Heart right ventricle (tissue), 16 donors: Measurements from ENCODE around the gene RIMBP2. TPM values are rescaled to one million over a fixed set of nuclear protein-coding genes. Genes with fewer than 3 reads are reported as not detected.

Source experiments
- ATAC-seq, 8 donors: fragments of 200-7000 bp; cut with Tn5 transposase; one replicate each; pipeline ENCODE4 v1.9.1; 2020; ENCODE audit warnings: mild to moderate bottlenecking in 8 of 8, moderate library complexity in 8 of 8, moderate number of reproducible peaks in 1 of 8
- DNase-seq, 2 donors: peaks; one replicate each; pipeline ENCODE4 v3.0.0-alpha.2; 2020
- H3K27ac ChIP-seq, 10 donors: fragments of 200-600 bp; sonication (generic) in 2 of 10; one replicate each; pipeline versions ENCODE4 v1.5.0 to v1.8.0; 2020 to 2022; ENCODE audit warnings: mild to moderate bottlenecking in 3 of 10
- H3K27me3 ChIP-seq, 7 donors: fragments of 200-600 bp; one replicate each; pipeline ENCODE4 v1.8.0; 2021 to 2022; ENCODE audit warnings: mild to moderate bottlenecking in 2 of 7
- H3K36me3 ChIP-seq, 9 donors: fragments of 200-600 bp; sonication (generic) in 1 of 9; one replicate each; pipeline versions ENCODE4 v1.5.0 to v1.8.0; 2020 to 2022; ENCODE audit warnings: mild to moderate bottlenecking in 2 of 9
- H3K4me1 ChIP-seq, 9 donors: fragments of 200-600 bp; sonication (generic) in 1 of 9; one replicate each; pipeline versions ENCODE4 v1.5.0 to v1.8.0; 2020 to 2022; ENCODE audit warnings: mild to moderate bottlenecking in 4 of 9
- H3K4me3 ChIP-seq, 10 donors: fragments of 200-600 bp; sonication (generic) in 2 of 10; one replicate each; pipeline versions ENCODE4 v1.5.0 to v1.8.0; 2020 to 2022; ENCODE audit warnings: mild to moderate bottlenecking in 7 of 10, moderate library complexity in 2 of 10
- H3K9me3 ChIP-seq, 11 donors: fragments of 200-600 bp in 10 of 11; sonication (generic) in 2 of 11; one replicate each; pipeline versions ENCODE4 v1.5.0 to v1.8.0; 2013 to 2022; ENCODE audit warnings: mild to moderate bottlenecking in 2 of 11, control low read depth in 1 of 11, moderate library complexity in 1 of 11
- WGBS, 2 donors: extraction: QIAGEN DNeasy Blood & Tissue Kit; methylation state at CpG; one replicate each; pipeline ENCODE4 v1.1.7; 2013; ENCODE audit warnings: inconsistent platforms in 1 of 2; 5-methylcytosine and 5-hydroxymethylcytosine counted together
- intact Hi-C, 10 donors: fragments of 100-400 bp; cut with DNase I; formaldehyde crosslinking; loops; one replicate each; pipeline versions ENCODE4 v1.11.1 to v1.14.2; 2022
- polyA plus RNA-seq, 2 donors: library from polyadenylated mRNA; stranded (reverse); fragments of 200-250 nt; gene quantifications; one replicate each; pipeline ENCODE4 v1.2.3, GENCODE V29; 2013
- total RNA-seq, 10 donors: library from RNA; stranded (reverse); fragmentation: NEBNext Ultra II Directional in 3 of 10; extraction: Animal tissue kit (Norgen Biotek cat#: 25700) in 3 of 10; gene quantifications; one replicate each; pipeline versions ENCODE4 v1.2.1 to v1.2.4, GENCODE V29; 2021 to 2023
- TF ChIP-seq, protein P1 (sequence below), 9 donors: fragments of 200-600 bp; sonication (generic) in 2 of 9; IDR thresholded peaks; one replicate each; pipeline versions ENCODE4 v1.5.0 to v1.8.0; 2021 to 2022; ENCODE audit warnings: antibody characterized with exemption in 9 of 9, mild to moderate bottlenecking in 5 of 9, moderate library complexity in 1 of 9
- donor health status: Arrhythmogenic right ventricular cardiomyopathy.
- donor health status: ischemic (EF 13 %, LVEDD 7.1; RV severe dilation, severe dysfunction).
- donor health status: healthy with polysubstance abuse.
- donor health status: DM: no; HTN: yes; CAD: no.
- donor health status: DM: no; HTN: no; CAD: no.
- donor health status: ischemic (EF 25% LVEDD 6.9; RV normal size, moderate dysfunction).
- donor health status: ischemic (EF 25% LVEDD 5.7; RV mildly dilated, moderate dysfunction).
- donor health status: healthy.
- donor health status: DM: yes; HTN: yes; CAD: no.
- donor health status: Ischemic cardiomyopathy.
- donor health status: ischemic (EF 35%, LVEDD 5.7; RV mildly dilated, moderate dysfunction).
- donor health status: nonischemic (EF 11% LVEDD 7.7; RV severe dilation, severe dysfunction).
- donor health status: DM: yes; HTN: yes; CAD: no.
- donor health status: PGD.
- donor health status: ischemic (EF 29% LVEDD 5.4; RV normal size, mild dysfunction).
- donor health status: nonischemic (EF 23%, LVEDD 6.1; RV moderate dilation, normal function).

RIMBP2 gene
- total and polyA plus RNA-seq, 12 donors = 0.01 to 0.17 (median 0.05) TPM; not detected in 9

DNA sequence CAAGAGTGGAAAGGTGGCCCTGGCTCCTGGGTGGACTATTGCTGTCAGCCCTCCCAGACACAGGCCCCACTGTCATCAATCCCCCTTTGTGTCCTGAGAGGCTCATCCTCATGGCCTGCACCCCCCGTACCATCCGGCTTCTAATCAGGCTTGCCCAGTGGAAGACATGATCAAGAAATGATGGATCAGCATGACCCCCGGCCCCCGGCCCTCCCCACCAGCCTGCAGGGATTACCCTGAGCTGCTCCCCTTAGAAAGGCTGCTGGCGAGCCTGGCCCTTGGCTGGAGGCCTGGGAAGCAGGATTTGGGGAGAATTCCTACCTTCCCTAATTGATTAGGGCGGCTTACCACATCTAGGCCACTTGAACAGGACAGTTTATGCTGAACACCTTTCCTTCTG lies 207.3 kb downstream of the RIMBP2 start:
- H3K27me3 ChIP-seq = peaks cover 0 to 33% (median 11%) of the 10 kb centered on the region in 7 donors
- H3K4me1 ChIP-seq = no peaks in the 10 kb centered on the region
- intact Hi-C loops = no loop called here
- TF ChIP-seq, protein P1, sequence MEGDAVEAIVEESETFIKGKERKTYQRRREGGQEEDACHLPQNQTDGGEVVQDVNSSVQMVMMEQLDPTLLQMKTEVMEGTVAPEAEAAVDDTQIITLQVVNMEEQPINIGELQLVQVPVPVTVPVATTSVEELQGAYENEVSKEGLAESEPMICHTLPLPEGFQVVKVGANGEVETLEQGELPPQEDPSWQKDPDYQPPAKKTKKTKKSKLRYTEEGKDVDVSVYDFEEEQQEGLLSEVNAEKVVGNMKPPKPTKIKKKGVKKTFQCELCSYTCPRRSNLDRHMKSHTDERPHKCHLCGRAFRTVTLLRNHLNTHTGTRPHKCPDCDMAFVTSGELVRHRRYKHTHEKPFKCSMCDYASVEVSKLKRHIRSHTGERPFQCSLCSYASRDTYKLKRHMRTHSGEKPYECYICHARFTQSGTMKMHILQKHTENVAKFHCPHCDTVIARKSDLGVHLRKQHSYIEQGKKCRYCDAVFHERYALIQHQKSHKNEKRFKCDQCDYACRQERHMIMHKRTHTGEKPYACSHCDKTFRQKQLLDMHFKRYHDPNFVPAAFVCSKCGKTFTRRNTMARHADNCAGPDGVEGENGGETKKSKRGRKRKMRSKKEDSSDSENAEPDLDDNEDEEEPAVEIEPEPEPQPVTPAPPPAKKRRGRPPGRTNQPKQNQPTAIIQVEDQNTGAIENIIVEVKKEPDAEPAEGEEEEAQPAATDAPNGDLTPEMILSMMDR (IDR thresholded peaks at IDR 0.05) = no peak
- ATAC-seq (no peak), DNase-seq (no peak)
- no peak overlapping the region for H3K4me3 ChIP-seq
- H3K9me3 ChIP-seq = no peaks in the 10 kb centered on the region
- H3K36me3 ChIP-seq = no peaks in the 10 kb centered on the region
- 70% methylated on average over 6 of the region's 6 CpGs for WGBS, 2 donors
- H3K27ac ChIP-seq = no peak overlapping the region

DNA sequence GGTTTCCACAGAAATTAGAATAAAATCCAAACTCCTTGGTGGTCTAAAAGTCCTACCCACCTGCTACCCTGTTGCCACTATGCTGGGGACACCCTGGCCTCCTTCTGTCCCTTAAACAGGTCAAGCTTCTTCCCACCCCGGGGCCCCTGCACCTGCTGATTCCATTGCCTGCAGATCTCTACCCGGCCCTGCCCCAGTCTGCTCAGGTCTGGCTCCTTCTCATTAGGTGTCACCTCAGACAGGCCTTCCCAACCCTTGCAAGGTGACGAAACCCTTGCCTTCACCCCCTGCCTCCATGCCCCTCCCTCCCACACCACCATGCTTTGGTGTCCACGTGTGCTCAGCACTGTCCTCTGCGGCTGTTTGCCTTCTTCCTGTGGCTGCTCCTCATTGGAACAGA lies 207.8 kb downstream of the RIMBP2 start:
- Histone ChIP-seq H3K4me1 (no peaks in the 10 kb centered on the region), H3K27me3 (peaks cover 0 to 31% (median 8%) of the 10 kb centered on the region in 7 donors), H3K4me3 (no peak overlapping the region), H3K36me3 (no peaks in the 10 kb centered on the region), H3K27ac (no peak overlapping the region), H3K9me3 (no peaks in the 10 kb centered on the region)
- intact Hi-C loops = no loop called here
- TF ChIP-seq, protein P1 (IDR thresholded peaks at IDR 0.05) = no peak
- WGBS, 2 donors = 59 to 61% methylated on average over 5 of the region's 5 CpGs
- no peak for ATAC-seq
- no peak for DNase-seq

- H3K9me3 ChIP-seq = no peaks in the 10 kb centered on the region
- no peak for ATAC-seq
- H3K27ac ChIP-seq = no peak overlapping the region
- no peak overlapping the region for H3K4me3 ChIP-seq
- no peaks in the 10 kb centered on the region for H3K36me3 ChIP-seq
- 69 to 75% methylated on average over 4 of the region's 4 CpGs for WGBS, 2 donors
- TF ChIP-seq, protein P1 (IDR thresholded peaks at IDR 0.05) = no peak
- no peak for DNase-seq
- intact Hi-C loops = no loop called here
- H3K27me3 ChIP-seq = peaks cover 0 to 32% (median 5%) of the 10 kb centered on the region in 7 donors
- H3K4me1 ChIP-seq = no peaks in the 10 kb centered on the region
Measured at GRCh38 chr12:130506844-130507243, 209.3 kb downstream of the RIMBP2 start.

DNA sequence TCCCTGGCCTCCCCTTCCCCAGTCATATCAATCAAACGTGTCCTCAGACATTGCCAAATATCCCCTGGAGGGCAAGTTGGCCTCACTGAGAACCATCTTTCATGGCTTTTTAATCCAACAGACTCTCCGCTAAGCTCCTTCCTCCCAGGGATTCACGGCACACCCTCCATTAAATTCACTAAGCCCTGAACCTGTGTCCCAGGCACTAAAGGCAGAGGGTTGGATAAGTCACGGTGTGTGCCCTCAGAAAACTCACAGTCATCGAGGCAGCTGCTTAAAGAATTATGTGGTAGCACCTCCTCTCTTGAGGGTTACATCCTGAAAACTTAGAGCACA lies 211.3 kb downstream of the RIMBP2 start:
- ATAC-seq (no peak), DNase-seq (no peak)
- H3K27me3 ChIP-seq = peaks cover 0 to 29% (median 5%) of the 10 kb centered on the region in 7 donors
- intact Hi-C loops = no loop called here
- WGBS, 2 donors = 62 to 71% methylated on average over 5 of the region's 5 CpGs
- no peak overlapping the region for H3K4me3 ChIP-seq
- TF ChIP-seq, protein P1 (IDR thresholded peaks at IDR 0.05) = no peak
- no peaks in the 10 kb centered on the region for H3K9me3 ChIP-seq
- no peaks in the 10 kb centered on the region for H3K4me1 ChIP-seq
- H3K36me3 ChIP-seq = no peaks in the 10 kb centered on the region
- H3K27ac ChIP-seq = no peak overlapping the region
